Ectodermal cell (in vitro differentiated cells): ENCODE measurements around the gene MTMR12.

Experiments used
- H3K27ac ChIP-seq: 2 replicates; pipeline ENCODE4 v1.7.0; 2013; ENCODE audit warnings: mild to moderate bottlenecking, low read depth, low read length; ENCODE audit not compliant: insufficient read depth, poor library complexity, severe bottlenecking
- H3K27me3 ChIP-seq: 2 replicates; pipeline ENCODE4 v1.7.0; 2013; ENCODE audit warnings: mild to moderate bottlenecking, low read length; ENCODE audit not compliant: insufficient read depth, control insufficient read depth, poor library complexity, severe bottlenecking
- H3K36me3 ChIP-seq: one replicate; pipeline ENCODE4 v1.7.0; 2013; ENCODE audit warnings: low read length; ENCODE audit not compliant: control insufficient read depth, insufficient read depth
- H3K4me1 ChIP-seq: one replicate; pipeline ENCODE4 v1.7.0; 2013; ENCODE audit warnings: low read length; ENCODE audit not compliant: control insufficient read depth, insufficient read depth
- H3K4me3 ChIP-seq: 2 replicates; pipeline ENCODE4 v1.7.0; 2013; ENCODE audit warnings: low read depth, low read length, control low read depth; ENCODE audit not compliant: insufficient read depth
- H3K9me3 ChIP-seq: 2 replicates; pipeline ENCODE4 v1.7.0; 2013; ENCODE audit warnings: mild to moderate bottlenecking, low read length, moderate library complexity; ENCODE audit not compliant: control insufficient read depth
- WGBS, 2 experiments: methylation state at CpG; one replicate each; pipeline ENCODE4 v1.1.7; 2013; ENCODE audit warnings: missing lambda C conversion rate in 2 of 2; 5-methylcytosine and 5-hydroxymethylcytosine counted together

MTMR12 gene

DNA sequence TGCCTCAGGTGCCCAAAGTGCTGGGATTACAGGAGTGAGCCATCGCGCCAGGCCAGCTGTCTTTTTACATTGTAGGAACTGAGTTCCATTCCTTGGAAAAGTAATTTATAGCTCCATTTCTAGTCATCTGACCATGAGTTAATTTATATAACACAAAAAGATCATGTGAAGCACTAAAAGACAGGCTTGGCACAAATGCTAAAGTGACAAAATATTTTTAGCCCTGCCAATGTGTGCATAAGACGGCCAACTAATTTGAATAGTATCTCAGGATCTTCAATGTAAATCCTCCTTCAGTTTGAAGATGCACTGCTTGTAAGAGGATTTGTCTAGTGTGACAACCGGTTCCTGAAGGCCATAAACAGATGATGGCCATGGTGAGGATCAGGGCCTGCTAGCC lies 49.1 kb downstream of the MTMR12 start:
- no peak overlapping the region for H3K4me3 ChIP-seq
- H3K27me3 ChIP-seq = no peaks in the 10 kb centered on the region
- H3K9me3 ChIP-seq = no peaks in the 10 kb centered on the region
- no peaks in the 10 kb centered on the region for H3K4me1 ChIP-seq
- H3K36me3 ChIP-seq = peaks cover 12% of the 10 kb centered on the region
- WGBS, 2 experiments = 89 to 90% methylated on average over 4 of the region's 4 CpGs
- H3K27ac ChIP-seq = no peak overlapping the region

DNA sequence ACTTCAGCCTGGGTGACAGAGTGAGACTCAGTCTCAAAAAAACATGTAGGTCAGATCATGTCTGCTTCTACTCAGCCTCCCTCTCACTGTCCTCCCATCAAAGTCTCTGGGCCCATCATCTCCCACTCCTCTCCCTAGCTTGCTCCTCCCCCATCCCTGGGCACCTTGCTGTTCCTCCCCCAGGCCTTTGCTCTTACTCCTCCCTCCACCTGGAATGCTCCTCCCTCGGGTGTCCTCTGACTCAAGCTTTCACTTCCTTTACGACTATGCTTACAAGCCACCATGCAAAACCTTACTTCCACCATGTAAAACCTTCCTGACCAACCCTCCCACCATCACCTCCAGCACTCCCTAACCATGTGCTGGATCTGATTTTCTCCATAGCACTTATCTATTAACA lies 51.5 kb downstream of the MTMR12 start:
- Histone ChIP-seq H3K9me3 (no peaks in the 10 kb centered on the region), H3K4me3 (no peak overlapping the region), H3K4me1 (no peaks in the 10 kb centered on the region), H3K27me3 (no peaks in the 10 kb centered on the region), H3K27ac (no peak overlapping the region), H3K36me3 (peaks cover 12% of the 10 kb centered on the region)
- 82 to 94% methylated on average over 2 of the region's 2 CpGs for WGBS, 2 experiments

DNA sequence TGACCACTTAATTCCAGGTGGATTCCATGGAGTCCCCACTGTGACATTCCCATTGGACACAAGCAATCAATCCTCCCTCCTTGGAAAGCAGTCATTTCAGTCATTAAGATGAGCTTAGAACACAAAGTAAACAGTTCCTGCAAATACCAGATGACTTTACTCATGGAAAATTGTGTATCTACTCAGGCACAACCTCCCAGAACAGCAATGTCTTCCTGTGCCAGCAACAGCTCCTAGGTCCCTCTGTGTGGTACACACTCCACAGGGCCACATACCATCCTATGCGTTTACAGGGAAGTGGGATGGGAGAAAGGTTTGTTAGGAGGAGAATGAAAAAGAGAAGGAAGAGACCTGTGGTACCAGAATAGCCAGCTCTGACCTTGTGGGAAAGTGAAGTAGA lies 53.7 kb downstream of the MTMR12 start:
- H3K27ac ChIP-seq = no peak overlapping the region
- no peaks in the 10 kb centered on the region for H3K4me1 ChIP-seq
- no peak overlapping the region for H3K4me3 ChIP-seq
- no peaks in the 10 kb centered on the region for H3K9me3 ChIP-seq
- peaks cover 12% of the 10 kb centered on the region for H3K36me3 ChIP-seq
- WGBS, 2 experiments = 100% methylated on average over 1 of the region's 1 CpG
- no peaks in the 10 kb centered on the region for H3K27me3 ChIP-seq

DNA sequence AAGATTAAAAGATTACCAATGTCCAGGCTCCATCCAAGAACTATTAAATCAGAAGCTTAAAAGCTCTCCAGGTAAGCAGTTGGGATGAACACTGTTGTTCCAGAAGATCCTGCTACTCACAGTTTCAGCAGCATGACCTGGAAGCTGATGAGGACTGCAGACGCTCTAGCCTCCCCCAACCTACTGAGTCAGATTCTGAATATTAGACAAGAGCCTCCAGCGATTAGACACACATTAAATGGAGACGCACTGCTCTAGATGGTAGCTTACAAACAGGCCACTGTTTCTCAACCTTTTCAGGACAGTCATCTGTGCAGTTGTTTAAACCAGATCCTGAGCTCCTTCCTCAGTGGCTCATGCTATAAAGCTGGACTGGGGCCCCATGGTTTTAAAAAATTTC lies 54.3 kb downstream of the MTMR12 start:
- H3K36me3 ChIP-seq = peaks cover 12% of the 10 kb centered on the region
- 96 to 97% methylated on average over 3 of the region's 3 CpGs for WGBS, 2 experiments
- H3K9me3 ChIP-seq = no peaks in the 10 kb centered on the region
- no peak overlapping the region for H3K27ac ChIP-seq
- H3K4me1 ChIP-seq = no peaks in the 10 kb centered on the region
- no peak overlapping the region for H3K4me3 ChIP-seq
- no peaks in the 10 kb centered on the region for H3K27me3 ChIP-seq

DNA sequence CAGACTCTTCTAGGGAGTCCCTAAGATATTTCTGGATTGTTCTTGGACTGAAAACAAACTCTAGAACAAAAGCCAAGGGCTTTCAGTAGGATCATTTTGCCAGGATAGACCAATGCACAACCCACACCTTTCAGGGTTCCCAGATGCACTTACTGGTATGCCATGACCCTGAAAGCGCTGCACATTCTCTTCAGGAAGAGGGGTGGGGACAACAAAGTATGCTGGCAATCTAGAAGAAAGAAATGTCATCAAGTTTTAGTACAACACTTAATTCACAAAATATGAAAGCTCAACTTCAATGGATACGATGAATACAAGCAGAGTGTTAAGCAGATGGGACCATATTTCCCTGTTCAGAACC lies 57.2 kb downstream of the MTMR12 start:
- no peaks in the 10 kb centered on the region for H3K36me3 ChIP-seq
- no peaks in the 10 kb centered on the region for H3K4me1 ChIP-seq

DNA sequence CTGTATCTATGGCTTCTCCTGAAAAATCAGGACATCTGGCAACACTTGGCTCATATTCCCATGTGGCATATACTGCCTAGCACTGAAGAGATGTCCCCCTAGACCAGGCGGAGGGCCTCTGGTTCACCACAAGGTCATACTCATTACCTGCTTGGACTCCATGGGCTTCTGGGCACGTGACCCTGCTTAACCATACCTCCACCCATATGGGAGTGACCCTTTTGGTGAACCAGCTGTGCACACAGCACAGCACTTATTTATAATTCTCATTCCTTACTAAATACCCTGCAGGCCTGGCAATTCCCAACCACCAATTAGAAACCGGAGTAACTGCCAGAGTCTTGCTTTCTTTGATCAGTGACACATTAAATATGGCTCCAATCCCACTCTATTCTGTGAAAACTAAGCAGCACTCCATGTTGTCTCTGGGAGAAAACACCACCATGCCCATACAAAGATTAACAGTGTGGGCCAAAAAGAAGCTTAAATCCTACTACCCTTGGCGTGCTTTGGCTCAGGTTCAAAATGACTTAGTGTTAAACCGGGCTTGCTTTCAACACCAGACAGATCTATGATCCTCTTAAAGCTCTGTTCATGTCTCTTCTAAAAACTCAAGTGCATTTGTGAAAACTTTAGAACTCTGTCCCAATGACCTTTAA lies 57.7 kb downstream of the MTMR12 start:
- Histone ChIP-seq H3K27me3 (no peaks in the 10 kb centered on the region), H3K27ac (no peak overlapping the region), H3K4me1 (no peaks in the 10 kb centered on the region), H3K9me3 (no peaks in the 10 kb centered on the region), H3K36me3 (no peaks in the 10 kb centered on the region), H3K4me3 (no peak overlapping the region)
- 93 to 94% methylated on average over 5 of the region's 5 CpGs for WGBS, 2 experiments

More for the DNA sequence above, 57.2 kb downstream of the MTMR12 start:
- WGBS, 2 experiments = 96 to 97% methylated on average over 2 of the region's 2 CpGs
- Histone ChIP-seq H3K27me3 (no peaks in the 10 kb centered on the region), H3K9me3 (no peaks in the 10 kb centered on the region), H3K27ac (no peak overlapping the region), H3K4me3 (no peak overlapping the region)

DNA sequence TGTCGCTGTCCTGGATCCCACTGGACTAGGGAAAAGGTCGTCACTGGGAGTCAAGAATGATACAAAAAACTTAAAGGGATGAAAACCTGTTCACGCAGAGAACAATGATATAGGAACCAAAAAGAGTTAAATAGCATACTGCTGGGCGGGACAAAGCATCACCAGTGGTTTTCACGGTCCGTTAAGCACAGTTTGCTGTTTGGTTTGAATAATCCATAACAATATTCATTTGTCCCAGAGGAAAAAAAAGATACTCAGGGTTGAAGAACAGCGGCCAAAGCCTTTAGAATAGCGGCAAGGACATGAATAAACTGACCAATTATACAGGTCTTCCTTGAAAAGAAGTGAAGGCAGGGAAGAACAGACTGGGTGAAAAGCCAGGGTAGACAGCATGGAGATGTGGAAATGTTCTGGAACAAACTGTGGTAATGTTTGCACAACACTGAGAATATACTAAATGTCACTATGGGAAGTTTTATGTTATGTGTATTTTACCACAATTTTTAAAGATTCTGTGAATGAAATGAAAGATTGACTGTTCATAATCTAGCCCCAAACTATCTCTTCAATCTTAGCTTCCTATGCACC lies 60.8 kb downstream of the MTMR12 start:
- H3K27me3 ChIP-seq = no peaks in the 10 kb centered on the region
- H3K27ac ChIP-seq = no peak overlapping the region
- no peaks in the 10 kb centered on the region for H3K4me1 ChIP-seq
- 69 to 79% methylated on average over 8 of the region's 8 CpGs for WGBS, 2 experiments
- no peak overlapping the region for H3K4me3 ChIP-seq
- no peaks in the 10 kb centered on the region for H3K9me3 ChIP-seq
- peaks cover 5% of the 10 kb centered on the region for H3K36me3 ChIP-seq

DNA sequence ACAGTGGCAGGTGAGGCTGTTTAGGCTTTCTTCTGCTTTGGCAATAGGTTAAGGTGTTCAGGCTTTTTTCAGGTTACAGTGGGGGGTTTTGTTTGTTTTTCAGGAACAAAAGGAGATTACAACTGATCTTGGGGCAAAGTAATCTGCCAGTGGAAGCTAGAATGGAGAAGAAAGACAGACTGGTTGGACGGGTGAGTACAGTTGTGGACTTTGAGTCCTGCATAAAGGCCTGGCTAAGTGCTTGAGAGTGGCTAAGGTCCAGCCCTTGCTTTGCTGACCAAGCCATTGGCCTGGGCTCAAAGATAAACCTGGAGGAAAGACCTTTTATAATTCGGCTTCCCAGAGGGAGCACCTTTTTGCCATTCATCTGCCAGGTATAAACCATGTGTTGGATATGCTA lies 63.1 kb downstream of the MTMR12 start:
- H3K9me3 ChIP-seq = no peaks in the 10 kb centered on the region
- no peaks in the 10 kb centered on the region for H3K27me3 ChIP-seq
- H3K4me3 ChIP-seq = no peak overlapping the region
- 91 to 95% methylated on average over 2 of the region's 2 CpGs for WGBS, 2 experiments
- no peaks in the 10 kb centered on the region for H3K4me1 ChIP-seq
- no peak overlapping the region for H3K27ac ChIP-seq
- peaks cover 5% of the 10 kb centered on the region for H3K36me3 ChIP-seq

DNA sequence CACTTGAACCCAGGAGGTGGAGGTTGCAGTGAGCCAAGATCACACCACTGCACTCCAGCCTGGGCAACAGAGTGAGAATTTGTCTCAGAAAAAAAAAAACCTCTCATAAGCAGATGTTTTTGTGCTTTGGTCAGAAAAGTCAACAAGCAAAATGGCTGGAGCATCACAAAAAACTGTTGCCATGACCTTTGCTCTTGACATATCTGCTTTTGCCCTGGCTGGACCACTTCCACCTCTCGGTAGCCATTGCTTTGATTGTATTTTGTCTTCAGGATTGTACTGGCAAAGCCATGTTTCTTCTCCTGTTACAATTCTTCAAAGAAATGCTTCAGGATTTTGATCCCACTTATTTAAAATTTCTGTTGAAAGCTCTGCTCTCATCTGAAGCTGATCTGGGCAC lies 67.0 kb downstream of the MTMR12 start:
- Histone ChIP-seq H3K4me1 (no peaks in the 10 kb centered on the region), H3K27me3 (no peaks in the 10 kb centered on the region), H3K4me3 (no peak overlapping the region), H3K9me3 (no peaks in the 10 kb centered on the region), H3K27ac (no peak overlapping the region), H3K36me3 (peaks cover 10% of the 10 kb centered on the region)
- 96 to 100% methylated on average over 1 of the region's 1 CpG for WGBS, 2 experiments

DNA sequence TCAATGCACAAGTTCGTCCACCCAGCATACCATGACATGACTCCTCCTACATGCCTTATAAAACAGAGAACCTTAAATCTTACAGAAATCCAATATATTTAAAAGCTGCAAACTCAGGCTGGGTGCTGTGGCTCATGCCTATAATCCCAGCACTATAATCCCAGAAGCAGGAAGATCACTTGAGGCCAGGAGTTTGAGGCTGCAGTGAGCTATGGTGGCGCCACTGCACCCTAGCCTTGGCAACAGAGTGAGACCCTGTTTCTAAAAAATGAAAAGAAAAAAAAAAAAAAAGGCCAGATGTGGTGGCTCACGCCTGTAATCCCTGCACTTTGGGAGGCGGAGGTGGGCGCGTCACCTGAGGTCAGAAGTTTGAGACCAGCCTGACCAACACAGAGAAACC lies 68.7 kb downstream of the MTMR12 start:
- WGBS, 2 experiments = 93 to 96% methylated on average over 6 of the region's 6 CpGs

More for the DNA sequence above, 68.7 kb downstream of the MTMR12 start:
- Histone ChIP-seq H3K4me3 (no peak overlapping the region), H3K27ac (no peak overlapping the region), H3K4me1 (no peaks in the 10 kb centered on the region), H3K27me3 (no peaks in the 10 kb centered on the region), H3K9me3 (no peaks in the 10 kb centered on the region), H3K36me3 (peaks cover 10% of the 10 kb centered on the region)
